ENCODE measurements around the gene TENT5C.

The TENT5C gene

DNA sequence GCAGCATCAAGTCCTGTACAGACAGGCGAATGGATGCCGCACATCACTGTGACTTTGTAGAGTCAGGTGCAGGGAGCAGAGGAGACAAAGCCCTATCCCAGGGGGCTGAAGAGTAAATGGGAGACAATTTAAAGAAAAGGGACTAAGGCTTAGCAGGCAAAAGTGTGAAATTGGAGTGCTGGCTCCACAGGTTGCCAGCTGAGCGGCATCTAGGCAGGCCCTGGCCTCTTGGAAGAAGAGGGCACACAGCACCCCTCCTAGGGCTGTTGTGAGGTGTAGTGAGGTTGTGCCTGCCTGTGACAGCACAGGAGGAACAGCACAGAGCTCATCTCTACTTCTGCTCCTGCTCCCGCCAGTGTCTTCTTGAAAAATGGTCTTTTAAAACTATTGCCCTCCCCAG lies 47.3 kb downstream of the TENT5C start:
- TF ChIP-seq PATZ1 (CRISPR knock-in tag; IDR thresholded peaks at IDR 0.05; ENCODE audit: borderline replicate concordance), result no peak
- no peak for TF ChIP-seq ZNF70 (CRISPR knock-in tag; IDR thresholded peaks at IDR 0.05)
- no peak for TF ChIP-seq RARB (CRISPR knock-in tag; IDR thresholded peaks at IDR 0.05)

DNA sequence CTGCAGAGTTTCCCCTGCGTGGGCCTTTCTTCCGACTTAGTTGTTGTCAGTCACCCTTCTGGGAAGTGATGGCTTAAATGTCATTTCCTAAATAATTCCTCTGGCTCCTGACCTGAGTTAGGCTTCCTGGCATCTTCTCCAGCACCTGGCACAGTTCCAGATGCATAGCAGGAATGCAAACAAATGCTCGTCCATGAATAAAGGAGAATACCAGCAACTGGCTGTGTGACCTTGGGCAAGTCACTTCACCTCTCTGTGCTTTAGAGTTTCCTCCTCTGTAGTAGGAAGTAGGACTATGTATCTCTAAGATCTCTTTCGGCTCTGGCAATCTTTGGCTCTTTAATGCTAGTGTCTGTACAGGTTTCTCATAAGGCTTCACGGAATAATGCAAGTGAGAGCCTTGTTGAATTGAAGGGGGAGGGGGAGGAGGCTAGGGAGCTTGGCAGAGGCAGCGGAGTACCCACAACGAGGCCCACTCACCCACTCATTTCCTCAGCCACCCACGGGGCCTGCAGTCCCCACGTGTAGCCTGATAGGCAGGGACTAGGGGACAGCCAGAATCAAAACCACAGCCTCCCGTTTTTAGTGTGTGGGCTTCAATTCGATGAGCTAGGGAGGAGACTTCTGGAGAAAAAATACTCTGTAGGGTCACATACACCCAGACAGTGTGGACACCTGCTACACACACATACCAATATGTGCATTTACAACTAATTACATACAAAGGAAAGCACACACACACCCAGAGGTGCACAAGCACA lies 48.1 kb downstream of the TENT5C start:
- no peak for ATAC-seq
- TF ChIP-seq CSDC2 (CRISPR knock-in tag; IDR thresholded peaks at IDR 0.05) (no peak), PPARA (CRISPR knock-in tag; IDR thresholded peaks at IDR 0.05; ENCODE audit: borderline replicate concordance) (no peak), PATZ1 (CRISPR knock-in tag; IDR thresholded peaks at IDR 0.05; ENCODE audit: borderline replicate concordance) (no peak), ESRRG (CRISPR knock-in tag; IDR thresholded peaks at IDR 0.05) (no peak), OSR1 (CRISPR knock-in tag; IDR thresholded peaks at IDR 0.05) (no peak)
- TF ChIP-seq, protein P1, sequence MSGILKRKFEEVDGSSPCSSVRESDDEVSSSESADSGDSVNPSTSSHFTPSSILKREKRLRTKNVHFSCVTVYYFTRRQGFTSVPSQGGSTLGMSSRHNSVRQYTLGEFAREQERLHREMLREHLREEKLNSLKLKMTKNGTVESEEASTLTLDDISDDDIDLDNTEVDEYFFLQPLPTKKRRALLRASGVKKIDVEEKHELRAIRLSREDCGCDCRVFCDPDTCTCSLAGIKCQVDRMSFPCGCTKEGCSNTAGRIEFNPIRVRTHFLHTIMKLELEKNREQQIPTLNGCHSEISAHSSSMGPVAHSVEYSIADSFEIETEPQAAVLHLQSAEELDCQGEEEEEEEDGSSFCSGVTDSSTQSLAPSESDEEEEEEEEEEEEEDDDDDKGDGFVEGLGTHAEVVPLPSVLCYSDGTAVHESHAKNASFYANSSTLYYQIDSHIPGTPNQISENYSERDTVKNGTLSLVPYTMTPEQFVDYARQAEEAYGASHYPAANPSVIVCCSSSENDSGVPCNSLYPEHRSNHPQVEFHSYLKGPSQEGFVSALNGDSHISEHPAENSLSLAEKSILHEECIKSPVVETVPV (CRISPR knock-in tag; IDR thresholded peaks at IDR 0.05), result no peak

More for the DNA sequence above, 47.3 kb downstream of the TENT5C start:
- no peak for ATAC-seq

DNA sequence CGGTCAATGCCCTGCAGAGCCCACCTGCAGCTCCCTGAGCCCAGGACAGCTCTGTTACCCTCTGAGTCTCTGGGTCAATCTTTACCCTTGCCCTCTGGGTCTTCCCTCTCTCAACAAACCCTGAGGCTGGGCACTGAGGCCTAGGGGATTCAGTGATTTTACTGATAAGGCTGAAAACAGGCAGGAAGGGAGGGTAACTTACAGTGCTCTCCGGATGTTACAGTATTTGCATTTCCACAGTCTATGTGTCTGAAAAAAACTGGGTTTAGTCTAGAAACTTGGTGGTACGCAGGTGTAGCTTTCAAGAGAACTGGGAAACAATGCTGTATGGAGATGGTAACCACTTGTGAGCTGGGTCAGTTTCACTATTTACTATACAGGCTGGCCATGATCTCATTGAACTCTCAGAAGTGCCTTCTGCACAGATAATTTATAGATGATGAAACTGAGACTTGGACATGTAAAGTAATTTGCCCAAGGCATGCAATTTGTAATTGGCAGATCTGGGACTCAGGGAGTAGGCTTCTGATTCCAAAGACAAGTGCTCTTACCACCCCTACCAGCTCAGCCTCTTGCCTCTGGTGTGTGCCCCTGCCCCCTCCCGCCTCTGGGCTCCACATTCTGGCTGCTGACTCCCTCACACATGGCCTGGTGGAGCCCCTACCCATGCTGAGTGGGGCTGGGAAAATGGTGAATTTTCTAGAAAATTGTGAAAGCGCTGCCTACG lies 48.8 kb downstream of the TENT5C start:
- ATAC-seq, result no peak
- TF ChIP-seq SNAI2 (CRISPR knock-in tag; IDR thresholded peaks at IDR 0.05) (no peak), ISL1 (CRISPR knock-in tag; IDR thresholded peaks at IDR 0.05) (no peak)

DNA sequence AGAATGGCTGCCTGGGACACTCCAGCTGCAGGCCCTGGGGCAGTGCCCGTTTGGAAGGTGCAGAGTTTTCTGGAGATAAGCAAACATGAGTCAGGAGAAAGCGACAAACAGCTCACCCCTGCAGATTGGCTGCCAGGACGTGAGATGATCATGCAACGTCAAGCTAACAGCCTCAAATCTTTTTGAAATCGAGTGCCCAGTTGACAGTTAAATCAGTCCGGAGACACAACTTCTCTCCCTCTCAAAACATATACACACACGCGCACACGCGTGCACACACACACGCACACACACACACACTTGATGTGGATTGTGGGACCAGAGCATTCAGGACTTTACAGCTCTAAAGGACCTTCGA lies 49.4 kb downstream of the TENT5C start:
- TF ChIP-seq BACH2 (CRISPR knock-in tag; IDR thresholded peaks at IDR 0.05; ENCODE audit: borderline replicate concordance) (no peak), ZC3H10 (CRISPR knock-in tag; IDR thresholded peaks at IDR 0.05) (no peak), TCF4 (CRISPR knock-in tag; IDR thresholded peaks at IDR 0.05; ENCODE audit: borderline replicate concordance) (no peak), ZNF8 (CRISPR knock-in tag; IDR thresholded peaks at IDR 0.05) (no peak), GLIS3 (CRISPR knock-in tag; IDR thresholded peaks at IDR 0.05) (no peak), ZFP30 (CRISPR knock-in tag; IDR thresholded peaks at IDR 0.05) (no peak), RARB (CRISPR knock-in tag; IDR thresholded peaks at IDR 0.05) (no peak), ZFP3 (CRISPR knock-in tag; IDR thresholded peaks at IDR 0.05) (no peak), CSDC2 (CRISPR knock-in tag; IDR thresholded peaks at IDR 0.05) (no peak), OSR1 (CRISPR knock-in tag; IDR thresholded peaks at IDR 0.05) (no peak), CREB5 (CRISPR knock-in tag; IDR thresholded peaks at IDR 0.05; ENCODE audit: low read depth) (no peak), ZNF70 (CRISPR knock-in tag; IDR thresholded peaks at IDR 0.05) (no peak), PATZ1 (CRISPR knock-in tag; IDR thresholded peaks at IDR 0.05; ENCODE audit: borderline replicate concordance) (no peak), ZNF565 (CRISPR knock-in tag; conservative IDR thresholded peaks at IDR 0.05; ENCODE audit: low read depth) (no peak), ESRRG (CRISPR knock-in tag; IDR thresholded peaks at IDR 0.05) (no peak), ISL1 (CRISPR knock-in tag; IDR thresholded peaks at IDR 0.05) (no peak), PPARA (CRISPR knock-in tag; IDR thresholded peaks at IDR 0.05; ENCODE audit: borderline replicate concordance) (no peak), TOX (CRISPR knock-in tag; IDR thresholded peaks at IDR 0.05; ENCODE audit: borderline replicate concordance) (no peak)
- TF ChIP-seq, protein P1 (CRISPR knock-in tag; IDR thresholded peaks at IDR 0.05), result no peak
- TF ChIP-seq, protein P2, sequence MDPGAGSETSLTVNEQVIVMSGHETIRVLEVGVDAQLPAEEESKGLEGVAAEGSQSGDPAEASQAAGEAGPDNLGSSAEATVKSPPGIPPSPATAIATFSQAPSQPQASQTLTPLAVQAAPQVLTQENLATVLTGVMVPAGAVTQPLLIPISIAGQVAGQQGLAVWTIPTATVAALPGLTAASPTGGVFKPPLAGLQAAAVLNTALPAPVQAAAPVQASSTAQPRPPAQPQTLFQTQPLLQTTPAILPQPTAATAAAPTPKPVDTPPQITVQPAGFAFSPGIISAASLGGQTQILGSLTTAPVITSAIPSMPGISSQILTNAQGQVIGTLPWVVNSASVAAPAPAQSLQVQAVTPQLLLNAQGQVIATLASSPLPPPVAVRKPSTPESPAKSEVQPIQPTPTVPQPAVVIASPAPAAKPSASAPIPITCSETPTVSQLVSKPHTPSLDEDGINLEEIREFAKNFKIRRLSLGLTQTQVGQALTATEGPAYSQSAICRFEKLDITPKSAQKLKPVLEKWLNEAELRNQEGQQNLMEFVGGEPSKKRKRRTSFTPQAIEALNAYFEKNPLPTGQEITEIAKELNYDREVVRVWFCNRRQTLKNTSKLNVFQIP (CRISPR knock-in tag; IDR thresholded peaks at IDR 0.05; ENCODE audit: borderline replicate concordance, low read depth), result no peak
- no peak for ATAC-seq

Measured in SK-N-SH treated with all-trans-retinoic acid at 6 μM for 48 hours (cell line).